CD14-positive monocyte (primary cell): Measurements from ENCODE around the gene ABTB2. TPM values are rescaled to one million over a fixed set of nuclear protein-coding genes. Genes with fewer than 3 reads are reported as not detected.

Source experiments
- DNase-seq, 3 donors: peaks; one replicate each; pipeline ENCODE4 v3.0.0-alpha.2; 2011 to 2022
- H2AFZ ChIP-seq: 2 replicates; pipeline ENCODE4 v1.6.0; 2012; ENCODE audit warnings: mild to moderate bottlenecking, low read depth, low read length, inconsistent platforms; ENCODE audit not compliant: insufficient read depth, poor library complexity, severe bottlenecking
- H3K27ac ChIP-seq, 2 donors: 1 replicate in 1 of 2; 2 replicates in 1 of 2; pipeline ENCODE4 v1.5.1; 2012 to 2013; ENCODE audit warnings: low read length in 2 of 2, control low read depth in 1 of 2, inconsistent platforms in 1 of 2, low read depth in 1 of 2, mild to moderate bottlenecking in 1 of 2
- H3K27me3 ChIP-seq, 2 donors: one replicate each; pipeline versions ENCODE4 v1.6.0 to v1.6.1; 2011 to 2013; ENCODE audit warnings: low read length in 2 of 2; ENCODE audit not compliant: control insufficient read depth in 2 of 2, insufficient read depth in 2 of 2
- H3K36me3 ChIP-seq, 2 donors: replicated peaks in 1 of 2; 1 replicate in 1 of 2; 2 replicates in 1 of 2; pipeline versions ENCODE4 v1.5.1 to v1.6.1; 2012 to 2013; ENCODE audit warnings: low read length in 2 of 2, control low read depth in 1 of 2, inconsistent platforms in 1 of 2, mild to moderate bottlenecking in 1 of 2; ENCODE audit not compliant: insufficient read depth in 2 of 2, control insufficient read depth in 1 of 2
- H3K4me1 ChIP-seq, 2 donors: 1 replicate in 1 of 2; 2 replicates in 1 of 2; pipeline versions ENCODE4 v1.5.1 to v1.6.1; 2012 to 2013; ENCODE audit warnings: low read length in 2 of 2, control low read depth in 1 of 2, inconsistent platforms in 1 of 2, mild to moderate bottlenecking in 1 of 2, moderate library complexity in 1 of 2; ENCODE audit not compliant: insufficient read depth in 2 of 2, control insufficient read depth in 1 of 2
- H3K4me2 ChIP-seq: replicated peaks from 2 replicates; pipeline ENCODE3; 2012; ENCODE audit warnings: low read length, moderate library complexity, mild to moderate bottlenecking; ENCODE audit not compliant: poor library complexity, severe bottlenecking; ENCODE audit errors: extremely low read depth
- H3K4me3 ChIP-seq, 3 experiments: fragments of 200-600 bp in 1 of 3; sonication (generic) in 1 of 3; replicated peaks in 1 of 3; 1 replicate in 2 of 3; 2 replicates in 1 of 3; pipeline ENCODE4 v1.5.1; 2011 to 2013; ENCODE audit warnings: low read length in 3 of 3, mild to moderate bottlenecking in 3 of 3, control low read depth in 2 of 3, low read depth in 2 of 3, inconsistent platforms in 1 of 3, moderate library complexity in 1 of 3
- H3K79me2 ChIP-seq: 2 replicates; pipeline ENCODE4 v1.6.0; 2012; ENCODE audit warnings: mild to moderate bottlenecking, control low read depth, inconsistent platforms, low read length, moderate library complexity; ENCODE audit not compliant: insufficient read depth
- H3K9ac ChIP-seq: 2 replicates; pipeline ENCODE4 v1.6.0; 2017; ENCODE audit warnings: low read length, mild to moderate bottlenecking; ENCODE audit not compliant: insufficient read depth, poor library complexity, severe bottlenecking
- H3K9me3 ChIP-seq, 2 donors: replicated peaks in 1 of 2; 1 replicate in 1 of 2; 2 replicates in 1 of 2; pipeline versions ENCODE4 v1.5.1 to v1.6.1; 2012 to 2013; ENCODE audit warnings: low read length in 2 of 2, control low read depth in 1 of 2; ENCODE audit not compliant: control insufficient read depth in 1 of 2, insufficient read depth in 1 of 2
- H4K20me1 ChIP-seq: 2 replicates; pipeline ENCODE4 v1.6.0; 2012; ENCODE audit warnings: mild to moderate bottlenecking, low read length, control low read depth, moderate library complexity; ENCODE audit not compliant: insufficient read depth
- H3K27ac Mint-ChIP-seq, 7 donors: one replicate each; pipeline ENCODE4 v1.8.0; 2020; ENCODE audit warnings: mild to moderate bottlenecking in 7 of 7, mixed read lengths in 7 of 7, moderate library complexity in 6 of 7, inconsistent platforms in 2 of 7
- H3K27me3 Mint-ChIP-seq, 3 donors: one replicate each; pipeline ENCODE4 v1.8.0; 2021 to 2022; ENCODE audit warnings: low read depth in 3 of 3, mild to moderate bottlenecking in 3 of 3, mixed read lengths in 3 of 3, moderate library complexity in 3 of 3, inconsistent platforms in 1 of 3
- H3K36me3 Mint-ChIP-seq, 2 donors: one replicate each; pipeline ENCODE4 v1.8.0; 2020; ENCODE audit warnings: mixed read lengths in 2 of 2, inconsistent platforms in 1 of 2, mild to moderate bottlenecking in 1 of 2
- H3K4me1 Mint-ChIP-seq: one replicate; pipeline ENCODE4 v1.8.0; 2020; ENCODE audit warnings: mild to moderate bottlenecking, mixed read lengths
- H3K4me3 Mint-ChIP-seq, 2 donors: one replicate each; pipeline ENCODE4 v1.8.0; 2020; ENCODE audit warnings: mild to moderate bottlenecking in 2 of 2, mixed read lengths in 2 of 2, moderate library complexity in 1 of 2
- H3K9me3 Mint-ChIP-seq, 7 donors: one replicate each; pipeline ENCODE4 v1.8.0; 2020 to 2022; ENCODE audit warnings: mixed read lengths in 7 of 7, mild to moderate bottlenecking in 6 of 7, moderate library complexity in 6 of 7, inconsistent platforms in 2 of 7
- CTCF ChIP-seq: fragments of 200-600 bp; IDR thresholded peaks from one replicate; pipeline ENCODE4 v1.8.0; 2022; ENCODE audit warnings: antibody characterized with exemption, mild to moderate bottlenecking
- WGBS: methylation state at CpG from one replicate; pipeline ENCODE4 v1.1.5; 2013; ENCODE audit warnings: missing lambda C conversion rate; ENCODE audit not compliant: insufficient coverage; 5-methylcytosine and 5-hydroxymethylcytosine counted together
- intact Hi-C, 2 donors: fragments of 100-400 bp; cut with micrococcal nuclease; formaldehyde crosslinking; loops; one replicate each; pipeline versions ENCODE4 v1.15.0 to v1.15.1; 2023
- polyA plus RNA-seq, 3 donors: library from polyadenylated mRNA; depleted of rRNA in 1 of 3; unstranded in 2 of 3; stranded (reverse) in 1 of 3; fragments of 300-500 nt in 2 of 3; fragments of >200 nt in 1 of 3; fragmentation: Illumina TruSeq in 2 of 3; gene quantifications; 1 replicate in 2 of 3; 2 replicates in 1 of 3; pipeline ENCODE4 v1.2.3, GENCODE V29; 2012 to 2021

The ABTB2 gene
- polyA plus RNA-seq, 3 donors: 0.25 to 1.7 (median 0.26) TPM

- H3K4me2 ChIP-seq: no peak overlapping the region
- no peak overlapping the region for H3K9ac ChIP-seq
- H3K27me3 ChIP-seq: no peaks in the 10 kb centered on the region
- H3K4me3 ChIP-seq: no peak overlapping the region
- H3K36me3 ChIP-seq: no peaks in the 10 kb centered on the region
- no CpG with 5 or more reads among the region's 1 CpG for WGBS
- peaks cover 6 to 8% of the 10 kb centered on the region in 2 donors for H3K4me1 ChIP-seq
- no peaks in the 10 kb centered on the region for H3K9me3 ChIP-seq
- Mint-ChIP-seq H3K27me3 (peaks cover 1 to 7% (median 4%) of the 10 kb centered on the region in 3 donors), H3K36me3 (no peaks in the 10 kb centered on the region), H3K4me3 (no peak overlapping the region), H3K4me1 (peaks cover 12% of the 10 kb centered on the region), H3K27ac (no peak overlapping the region), H3K9me3 (no peaks in the 10 kb centered on the region)
- TF ChIP-seq CTCF: no peak
- DNase-seq: no peak
- H3K27ac ChIP-seq: no peak overlapping the region
- intact Hi-C loops: no loop called here
- no peak overlapping the region for H2AFZ ChIP-seq
- no peaks in the 10 kb centered on the region for H4K20me1 ChIP-seq
- H3K79me2 ChIP-seq: no peaks in the 10 kb centered on the region
Measured at GRCh38 chr11:34261820-34262219, 96.0 kb downstream of the ABTB2 start.

- Mint-ChIP-seq H3K36me3 (no peaks in the 10 kb centered on the region), H3K9me3 (no peaks in the 10 kb centered on the region), H3K27ac (no peak overlapping the region), H3K4me1 (peaks cover 6% of the 10 kb centered on the region), H3K4me3 (no peak overlapping the region), H3K27me3 (peaks cover 1 to 8% (median 2%) of the 10 kb centered on the region in 3 donors)
- Histone ChIP-seq H3K9me3 (no peaks in the 10 kb centered on the region), H3K4me1 (peaks cover 0 to 2% of the 10 kb centered on the region in 2 donors), H3K4me2 (no peak overlapping the region), H3K9ac (no peak overlapping the region), H3K36me3 (no peaks in the 10 kb centered on the region), H3K27me3 (no peaks in the 10 kb centered on the region), H3K79me2 (no peaks in the 10 kb centered on the region), H2AFZ (no peak overlapping the region), H3K27ac (no peak overlapping the region), H4K20me1 (no peaks in the 10 kb centered on the region), H3K4me3 (no peak overlapping the region)
- intact Hi-C loops: no loop called here
- no peak for DNase-seq
- TF ChIP-seq CTCF: no peak
- no CpG with 5 or more reads among the region's 2 CpGs for WGBS
Measured at GRCh38 chr11:34261095-34261494, 96.7 kb downstream of the ABTB2 start.
